PC-3 (cell line): ENCODE measurements around the gene MAP3K20. TPM values are rescaled to one million over a fixed set of nuclear protein-coding genes. Genes with fewer than 3 reads are reported as not detected.
"Not testable (repeated sequence)": the region's sequence is repeated elsewhere in the genome, so short reads cannot be mapped to it uniquely, and the experiment has no call there.

Source experiments
- ATAC-seq: fragments of 200-7000 bp; cut with Tn5 transposase; 2 replicates; pipeline ENCODE4 v1.9.1; 2020; ENCODE audit warnings: mild to moderate bottlenecking, moderate library complexity
- BruUV-seq: library from RNA; stranded (reverse); fragments of 400-500 nt; replicated peaks from 2 replicates; lab custom pipeline; 2021; lab: Mats Ljungman, UMichigan
- CTCF ChIA-PET: fragments of 300-600 bp; sonication (Branson Sonifier 250); formaldehyde crosslinking; loops from one replicate; lab custom pipeline; 2022; ENCODE audit warnings: antibody characterized with exemption; lab: Charles Lee
- POLR2A ChIA-PET: fragments of 300-600 bp; sonication (Branson Sonifier 250); formaldehyde crosslinking; loops from one replicate; lab custom pipeline; 2022; ENCODE audit warnings: antibody characterized with exemption; ENCODE audit not compliant: unreplicated experiment; lab: Charles Lee
- DNase-seq: peaks from one replicate; pipeline ENCODE4 v3.0.0-alpha.2; 2015
- H2AFZ ChIP-seq: fragments of 300-600 bp; sonication (generic); 2 replicates; pipeline ENCODE4 v1.6.0; 2016; ENCODE audit warnings: antibody characterized with exemption, low read length
- H3F3A ChIP-seq: fragments of 300-600 bp; sonication (generic); one replicate; pipeline ENCODE4 v1.6.0; 2017; ENCODE audit warnings: antibody characterized with exemption, low read length, control low read depth, mild to moderate bottlenecking; ENCODE audit not compliant: unreplicated experiment
- H3K27ac ChIP-seq: fragments of 300-600 bp; sonication (generic); 2 replicates; pipeline ENCODE4 v1.5.1; 2016; ENCODE audit warnings: mild to moderate bottlenecking, low read length
- H3K27me3 ChIP-seq: fragments of 300-600 bp; sonication (generic); 2 replicates; pipeline ENCODE4 v1.6.1; 2016; ENCODE audit warnings: low read length, mixed read lengths
- H3K36me3 ChIP-seq: fragments of 300-600 bp; sonication (generic); 2 replicates; pipeline ENCODE4 v1.6.1; 2016; ENCODE audit warnings: low read depth, mixed run types, low read length, mixed read lengths
- H3K4me1 ChIP-seq: fragments of 300-600 bp; sonication (generic); 2 replicates; pipeline ENCODE4 v1.5.1; 2016; ENCODE audit warnings: low read length; ENCODE audit not compliant: insufficient read depth
- H3K4me2 ChIP-seq: fragments of 300-600 bp; sonication (generic); 2 replicates; pipeline ENCODE4 v1.6.0; 2016; ENCODE audit warnings: low read length
- H3K4me3 ChIP-seq: fragments of 300-600 bp; sonication (generic); 2 replicates; pipeline ENCODE4 v1.5.1; 2016; ENCODE audit warnings: mild to moderate bottlenecking, low read length, mixed read lengths
- H3K79me2 ChIP-seq: fragments of 300-600 bp; sonication (generic); 2 replicates; pipeline ENCODE4 v1.6.1; 2017; ENCODE audit warnings: low read length, mixed read lengths
- H3K9ac ChIP-seq: fragments of 300-600 bp; sonication (generic); 2 replicates; pipeline ENCODE4 v1.6.0; 2016; ENCODE audit warnings: mild to moderate bottlenecking, low read length
- H3K9me2 ChIP-seq: fragments of 300-600 bp; sonication (generic); replicated peaks from 2 replicates; pipeline ENCODE4 v1.6.1; 2016; ENCODE audit warnings: mixed run types, low read length, mixed read lengths
- H3K9me3 ChIP-seq: fragments of 300-600 bp; sonication (generic); 2 replicates; pipeline ENCODE4 v1.6.1; 2016; ENCODE audit warnings: low read length, mixed read lengths
- H4K20me1 ChIP-seq: fragments of 300-600 bp; sonication (generic); 2 replicates; pipeline ENCODE4 v1.6.1; 2016; ENCODE audit warnings: low read length, mixed read lengths
- CTCF ChIP-seq: fragments of 300-600 bp; sonication (generic); conservative IDR thresholded peaks from 2 replicates; pipeline ENCODE4 v1.5.1; 2017; ENCODE audit warnings: antibody characterized with exemption, low read depth, mild to moderate bottlenecking, low read length
- EZH2 ChIP-seq: fragments of 300-600 bp; sonication (generic); IDR thresholded peaks from one replicate; pipeline ENCODE4 v1.6.1; 2017; ENCODE audit warnings: antibody characterized with exemption, mild to moderate bottlenecking, low read length; ENCODE audit not compliant: unreplicated experiment
- EZH2phosphoT487 ChIP-seq: fragments of 300-600 bp; sonication (generic); IDR thresholded peaks from 2 replicates; pipeline ENCODE4 v1.6.1; 2018; ENCODE audit warnings: mild to moderate bottlenecking, antibody characterized with exemption, low read length, borderline replicate concordance
- intact Hi-C: fragments of 100-400 bp; cut with micrococcal nuclease; formaldehyde crosslinking; loops from 2 replicates; pipeline ENCODE4 v1.9.0; 2023
- total RNA-seq: library from RNA; depleted of rRNA; stranded (reverse); fragments of >200 nt; gene quantifications from 2 replicates; pipeline ENCODE4 v1.2.3, GENCODE V29; 2014

MAP3K20 gene
- total RNA-seq, 1 experiment from 2014 or later = 29.8 TPM

- H3F3A ChIP-seq = no peaks in the 10 kb centered on the region
- no peaks in the 10 kb centered on the region for H3K9me3 ChIP-seq
- no peak for DNase-seq
- no TSS peak for BruUV-seq
- H3K4me2 ChIP-seq = no peak overlapping the region
- CTCF ChIA-PET = no interaction called here
- H3K79me2 ChIP-seq = peaks cover 8% of the 10 kb centered on the region
- no peak for ATAC-seq
- H3K27me3 ChIP-seq = no peaks in the 10 kb centered on the region
- H4K20me1 ChIP-seq = no peaks in the 10 kb centered on the region
- POLR2A ChIA-PET = no interaction called here
- intact Hi-C loops = no loop called here
- H3K9ac ChIP-seq = no peak overlapping the region
- H2AFZ ChIP-seq = no peak overlapping the region
- H3K27ac ChIP-seq = no peak overlapping the region
- no peak overlapping the region for H3K4me3 ChIP-seq
- no peaks in the 10 kb centered on the region for H3K9me2 ChIP-seq
- peaks cover 6% of the 10 kb centered on the region for H3K4me1 ChIP-seq
- TF ChIP-seq EZH2 (no peak), EZH2phosphoT487 (no peak), CTCF (no peak)
- no peaks in the 10 kb centered on the region for H3K36me3 ChIP-seq
Observed at GRCh38 chr2:173124441-173124840, 48.8 kb downstream of the MAP3K20 start.

- ATAC-seq = 0 out of 2 replicates have a peak, but pooled peaks have one; percentile 22
- DNase-seq = peak; percentile 46
- Histone ChIP-seq H3F3A (no peaks in the 10 kb centered on the region), H3K9me3 (no peaks in the 10 kb centered on the region), H3K27ac (no peak overlapping the region), H3K79me2 (peaks cover 10% of the 10 kb centered on the region), H3K27me3 (no peaks in the 10 kb centered on the region), H3K9ac (no peak overlapping the region), H2AFZ (no peak overlapping the region), H3K4me2 (no peak overlapping the region), H3K9me2 (no peaks in the 10 kb centered on the region), H3K4me3 (no peak overlapping the region), H4K20me1 (no peaks in the 10 kb centered on the region), H3K4me1 (peaks cover 6% of the 10 kb centered on the region), H3K36me3 (no peaks in the 10 kb centered on the region)
- intact Hi-C loops = no loop called here
- ChIA-PET CTCF (no interaction called here), POLR2A (no interaction called here)
- no peak for TF ChIP-seq EZH2
- no peak for TF ChIP-seq CTCF
- no peak for TF ChIP-seq EZH2phosphoT487
- no TSS peak for BruUV-seq
Observed at GRCh38 chr2:173126819-173127218, 51.2 kb downstream of the MAP3K20 start.

- H3K27me3 ChIP-seq, DNase-seq, intact Hi-C loops, H3F3A ChIP-seq, H2AFZ ChIP-seq, H3K9ac ChIP-seq, POLR2A ChIA-PET, H3K4me1 ChIP-seq, H3K9me3 ChIP-seq, BruUV-seq, H3K9me2 ChIP-seq, ATAC-seq, H4K20me1 ChIP-seq, H3K4me3 ChIP-seq, H3K36me3 ChIP-seq, CTCF ChIA-PET, H3K27ac ChIP-seq, H3K4me2 ChIP-seq, H3K79me2 ChIP-seq: not testable (repeated sequence)
Observed at GRCh38 chr2:173128132-173128531, 52.5 kb downstream of the MAP3K20 start.
